Measurements from ENCODE around the gene WASHC3.

GRCh38 chr12:101992091-101992490 lies 69.7 kb downstream of the WASHC3 start:
- TF ChIP-seq CTCF (IDR thresholded peaks at IDR 0.05) (no peak), POLR2A (IDR thresholded peaks at IDR 0.05) (no peak)
